Measurements from ENCODE around the gene ERC2. TPM values are rescaled to one million over a fixed set of nuclear protein-coding genes. Genes with fewer than 3 reads are reported as not detected.

Gene ERC2
- total and polyA plus RNA-seq, 2 donors (not counting 3 experiments of a cell fraction or from before 2014, with no cell fraction given): 5.6 to 15.5 TPM

- TF ChIP-seq EZH2 (IDR thresholded peaks at IDR 0.05; ENCODE audit: borderline replicate concordance, low read depth, low read length, severe bottlenecking) (no peak), JUN (IDR thresholded peaks at IDR 0.05; ENCODE audit: borderline replicate concordance, insufficient read depth, insufficient read length, low read depth) (no peak), FOS (IDR thresholded peaks at IDR 0.05; ENCODE audit: borderline replicate concordance, insufficient read depth, low read length) (no peak), POLR2A (IDR thresholded peaks at IDR 0.05; ENCODE audit: low read depth, low read length) (no peak), MAX (IDR thresholded peaks at IDR 0.05; ENCODE audit: insufficient read depth, insufficient read length) (no peak), GATA2 (IDR thresholded peaks at IDR 0.05; ENCODE audit: insufficient read depth, insufficient read length, low read depth, low read length) (no peak), POLR2AphosphoS5 (IDR thresholded peaks at IDR 0.05; ENCODE audit: insufficient read depth, low read depth, low read length) (no peak)
- TF ChIP-seq, protein P1, sequence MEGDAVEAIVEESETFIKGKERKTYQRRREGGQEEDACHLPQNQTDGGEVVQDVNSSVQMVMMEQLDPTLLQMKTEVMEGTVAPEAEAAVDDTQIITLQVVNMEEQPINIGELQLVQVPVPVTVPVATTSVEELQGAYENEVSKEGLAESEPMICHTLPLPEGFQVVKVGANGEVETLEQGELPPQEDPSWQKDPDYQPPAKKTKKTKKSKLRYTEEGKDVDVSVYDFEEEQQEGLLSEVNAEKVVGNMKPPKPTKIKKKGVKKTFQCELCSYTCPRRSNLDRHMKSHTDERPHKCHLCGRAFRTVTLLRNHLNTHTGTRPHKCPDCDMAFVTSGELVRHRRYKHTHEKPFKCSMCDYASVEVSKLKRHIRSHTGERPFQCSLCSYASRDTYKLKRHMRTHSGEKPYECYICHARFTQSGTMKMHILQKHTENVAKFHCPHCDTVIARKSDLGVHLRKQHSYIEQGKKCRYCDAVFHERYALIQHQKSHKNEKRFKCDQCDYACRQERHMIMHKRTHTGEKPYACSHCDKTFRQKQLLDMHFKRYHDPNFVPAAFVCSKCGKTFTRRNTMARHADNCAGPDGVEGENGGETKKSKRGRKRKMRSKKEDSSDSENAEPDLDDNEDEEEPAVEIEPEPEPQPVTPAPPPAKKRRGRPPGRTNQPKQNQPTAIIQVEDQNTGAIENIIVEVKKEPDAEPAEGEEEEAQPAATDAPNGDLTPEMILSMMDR (IDR thresholded peaks at IDR 0.05; ENCODE audit: extremely low read depth in 1 of 2, insufficient read depth in 1 of 2, low read depth in 1 of 2, low read length in 2 of 2): no peak
- Histone ChIP-seq H3K27me3 (ENCODE audit: control insufficient read depth in 2 of 2, insufficient read depth in 2 of 2, low read length in 2 of 2) (no peaks in the 10 kb centered on the region), H3K4me1 (ENCODE audit: control insufficient read depth, extremely low read depth, insufficient read depth, low read length) (peaks cover 9% of the 10 kb centered on the region), H2AFZ (ENCODE audit: low read depth, low read length) (no peak overlapping the region), H3K4me3 (replicated peaks in 1 of 3; ENCODE audit: insufficient read depth in 1 of 3, low read depth in 1 of 3, low read length in 3 of 3) (no peak overlapping the region), H3K79me2 (ENCODE audit: control insufficient read depth, insufficient read depth, low read length) (no peaks in the 10 kb centered on the region), H3K9ac (replicated peaks; ENCODE audit: extremely low read depth, insufficient read depth, low read length) (no peak overlapping the region), H4K20me1 (replicated peaks; ENCODE audit: control insufficient read depth, extremely low read depth, insufficient read depth, low read length) (no peaks in the 10 kb centered on the region), H3K36me3 (ENCODE audit: control insufficient read depth in 2 of 2, extremely low read depth in 1 of 2, insufficient read depth in 2 of 2, low read length in 2 of 2) (no peaks in the 10 kb centered on the region), H3K4me2 (ENCODE audit: insufficient read depth, low read length) (no peak overlapping the region), H3K9me3 (replicated peaks; ENCODE audit: control insufficient read depth, insufficient read depth, low read length) (no peaks in the 10 kb centered on the region), H3K27ac (ENCODE audit: insufficient read depth, low read depth, low read length) (no peak overlapping the region), H3K9me1 (replicated peaks; ENCODE audit: control insufficient read depth, extremely low read depth, insufficient read depth, low read length) (no peaks in the 10 kb centered on the region)
- DNase-seq (ENCODE audit: low read depth, low spot score) (no peak), FAIRE-seq (no peak)
- ChIA-PET POLR2A (no interaction called here), CTCF (interaction anchor here (1.0 to 3.9 kb wide), 19 partner anchors 9 to 1451 kb away, joined by 3 to 57 read pairs (median 6); partner anchors contain the start of gene WNT5A)
- dilution Hi-C loops (cut with MboI; ENCODE audit: extremely low pct_ligation_motif_present, low sequenced_read_pairs) (no loop called here), intact Hi-C loops (cut with micrococcal nuclease) (no loop called here)
- BruUV-seq (replicated peaks): no TSS peak
Observed at GRCh38 chr3:56304069-56304468, 164.2 kb downstream of the ERC2 start.
